Activated B cell treated with CpG ODN at 0.5 μM for 24 hours (primary cell): ENCODE results near the gene GHR. TPM values are rescaled to one million over a fixed set of nuclear protein-coding genes. Genes with fewer than 3 reads are reported as not detected.
"Not testable (repeated sequence)": the region's sequence is repeated elsewhere in the genome, so short reads cannot be mapped to it uniquely, and the experiment has no call there.

ENCODE experiments used
- ATAC-seq: fragments of 200-7000 bp; cut with Tn5 transposase; one replicate; pipeline ENCODE4 v1.10.0; 2021; ENCODE audit warnings: low read depth, mild to moderate bottlenecking, moderate library complexity
- CTCF ChIA-PET: fragments of 350-600 bp; sonication (Branson Sonifier 250); formaldehyde crosslinking; loops from one replicate; lab custom pipeline; 2021; ENCODE audit warnings: antibody characterized with exemption; lab: Charles Lee
- POLR2A ChIA-PET: fragments of 350-600 bp; sonication (Branson Sonifier 250); formaldehyde crosslinking; loops from one replicate; lab custom pipeline; 2021; ENCODE audit warnings: antibody characterized with exemption; lab: Charles Lee
- DNase-seq: peaks from one replicate; pipeline ENCODE4 v3.0.0; 2022
- H3K27ac Mint-ChIP-seq: one replicate; pipeline ENCODE4 v1.8.0; 2020; ENCODE audit warnings: mixed read lengths
- H3K27me3 Mint-ChIP-seq: one replicate; pipeline ENCODE4 v1.8.0; 2021; ENCODE audit warnings: mixed read lengths
- H3K36me3 Mint-ChIP-seq: one replicate; pipeline ENCODE4 v1.8.0; 2021; ENCODE audit warnings: low read depth, mixed read lengths
- H3K4me1 Mint-ChIP-seq: one replicate; pipeline ENCODE4 v1.8.0; 2021; ENCODE audit warnings: mixed read lengths
- H3K4me3 Mint-ChIP-seq: one replicate; pipeline ENCODE4 v1.8.0; 2020; ENCODE audit warnings: mild to moderate bottlenecking, mixed read lengths
- H3K9me3 Mint-ChIP-seq: one replicate; pipeline ENCODE4 v1.8.0; 2020; ENCODE audit warnings: mixed read lengths
- CTCF ChIP-seq: fragments of 200-600 bp; IDR thresholded peaks from one replicate; pipeline ENCODE4 v1.8.0; 2022; ENCODE audit warnings: antibody characterized with exemption, mild to moderate bottlenecking
- intact Hi-C: fragments of 100-400 bp; cut with micrococcal nuclease; formaldehyde crosslinking; loops from one replicate; pipeline ENCODE4 v1.15.1; 2024
- total RNA-seq: library from RNA; stranded (reverse); gene quantifications from 2 replicates; pipeline ENCODE4 v1.2.3, GENCODE V29; 2022

Gene GHR
- total RNA-seq, 1 donor from 2014 or later: not detected

GRCh38 chr5:42569325-42569724, 146.1 kb downstream of the GHR start:
- intact Hi-C loops: no loop called here
- no peak overlapping the region for H3K4me3 Mint-ChIP-seq
- no peak for TF ChIP-seq CTCF
- H3K27me3 Mint-ChIP-seq: peaks cover 8% of the 10 kb centered on the region
- ATAC-seq: no peak
- no peaks in the 10 kb centered on the region for H3K36me3 Mint-ChIP-seq
- no peaks in the 10 kb centered on the region for H3K4me1 Mint-ChIP-seq
- ChIA-PET CTCF (no interaction called here), POLR2A (no interaction called here)
- no peaks in the 10 kb centered on the region for H3K9me3 Mint-ChIP-seq
- no peak for DNase-seq
- H3K27ac Mint-ChIP-seq: no peak overlapping the region

DNA sequence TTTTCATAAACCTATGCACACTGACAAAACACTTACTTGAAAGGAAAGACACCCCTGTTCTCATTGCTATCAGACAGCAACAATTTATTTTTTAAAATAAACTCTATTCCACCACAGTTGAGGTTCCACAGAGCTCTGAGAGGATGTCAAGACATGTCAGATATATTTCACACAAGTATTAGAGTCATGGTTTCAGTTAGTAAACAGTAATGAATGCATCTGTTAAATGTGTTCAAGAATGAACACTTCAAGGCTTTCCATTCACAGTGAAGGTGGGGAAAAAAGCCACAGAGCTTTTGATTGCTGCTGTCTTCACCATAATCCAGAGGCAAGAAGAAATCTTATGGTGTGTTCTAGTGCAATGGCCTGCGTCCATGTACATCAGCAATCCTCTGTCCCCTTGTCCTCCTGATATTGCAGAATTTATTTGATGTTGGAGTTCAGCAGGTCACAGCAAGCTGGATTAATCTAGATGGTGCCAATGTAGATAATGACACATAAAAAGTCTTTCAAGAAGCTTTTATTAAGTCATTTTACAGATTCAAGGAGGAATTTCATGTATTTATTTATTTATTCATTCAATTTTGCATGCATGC, 146.8 kb downstream of the GHR start:
- intact Hi-C loops: no loop called here
- Mint-ChIP-seq H3K27ac (no peak overlapping the region), H3K4me1 (no peaks in the 10 kb centered on the region), H3K27me3 (peaks cover 8% of the 10 kb centered on the region), H3K36me3 (no peaks in the 10 kb centered on the region), H3K4me3 (no peak overlapping the region), H3K9me3 (no peaks in the 10 kb centered on the region)
- ChIA-PET CTCF (no interaction called here), POLR2A (no interaction called here)
- no peak for TF ChIP-seq CTCF
- DNase-seq: no peak
- ATAC-seq: no peak

DNA sequence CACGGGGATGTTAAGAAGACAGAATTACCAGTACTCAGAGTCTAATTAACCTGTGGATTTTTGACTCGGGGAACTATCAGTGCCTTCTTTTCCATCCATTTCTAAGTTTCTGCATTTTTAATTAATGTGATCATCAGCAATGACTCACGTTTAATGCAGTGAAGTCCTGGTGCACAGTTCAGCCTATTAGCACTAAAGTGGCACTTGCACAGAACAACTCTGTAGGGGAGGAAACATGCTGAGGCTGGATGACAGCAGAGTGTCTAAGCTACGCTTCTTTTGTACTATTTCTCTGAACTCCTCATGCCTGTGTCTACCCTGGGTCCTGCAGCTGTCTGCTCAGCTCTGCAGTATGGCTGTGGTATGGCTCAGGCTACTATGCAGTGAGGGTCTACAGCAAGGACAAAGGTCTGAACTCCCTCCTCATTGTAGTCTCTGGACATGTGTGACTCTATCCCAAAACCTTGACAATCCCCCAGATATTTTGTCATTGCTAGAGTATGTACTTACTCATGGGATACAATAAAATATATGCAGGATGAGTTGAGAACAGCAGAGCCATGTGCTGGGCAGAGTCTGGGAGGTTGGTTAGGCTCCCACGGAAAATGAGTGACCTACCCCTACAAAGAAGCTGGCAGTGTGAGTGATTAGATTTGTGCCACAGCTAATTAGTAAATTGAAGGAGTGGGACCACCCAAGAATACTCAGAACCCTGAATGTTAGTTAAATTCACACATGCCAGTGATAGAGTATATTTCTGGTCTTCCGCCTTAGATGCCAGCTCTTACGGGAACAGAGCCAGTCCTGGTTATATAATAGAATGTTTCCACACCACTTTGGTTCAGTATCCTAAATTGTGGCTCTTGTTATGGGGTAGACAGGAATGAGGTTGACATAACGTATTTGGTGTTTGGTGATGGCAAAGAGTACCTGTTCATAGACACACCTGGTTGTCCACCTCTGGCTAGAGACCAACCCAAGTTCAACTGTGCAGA, 148.0 kb downstream of the GHR start:
- no peaks in the 10 kb centered on the region for H3K36me3 Mint-ChIP-seq
- H3K4me1 Mint-ChIP-seq: no peaks in the 10 kb centered on the region
- no peak overlapping the region for H3K27ac Mint-ChIP-seq
- ChIA-PET POLR2A (no interaction called here), CTCF (no interaction called here)
- DNase-seq: no peak
- intact Hi-C loops: no loop called here
- no peak for TF ChIP-seq CTCF
- no peaks in the 10 kb centered on the region for H3K9me3 Mint-ChIP-seq
- peaks cover 10% of the 10 kb centered on the region for H3K27me3 Mint-ChIP-seq
- no peak overlapping the region for H3K4me3 Mint-ChIP-seq
- no peak for ATAC-seq

DNA sequence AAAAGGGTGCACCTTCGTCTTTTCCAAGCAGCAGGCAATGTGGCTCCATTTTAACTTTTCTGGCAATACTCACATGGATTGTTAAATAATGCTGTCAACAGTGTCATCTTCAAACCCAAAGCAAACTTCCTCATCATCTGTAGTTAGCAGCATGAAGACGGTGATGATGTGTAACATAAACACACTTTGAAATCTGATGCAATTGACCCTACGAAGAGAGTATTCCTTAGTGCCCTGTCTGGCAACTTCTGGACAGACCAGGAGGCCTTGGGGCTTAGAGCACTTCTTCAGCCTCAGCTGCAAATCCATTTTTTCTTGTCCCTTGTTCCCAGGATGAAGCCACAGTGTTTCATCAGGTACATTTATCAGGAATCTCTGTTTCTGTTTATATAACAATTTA, 149.1 kb downstream of the GHR start:
- Mint-ChIP-seq H3K9me3 (no peaks in the 10 kb centered on the region), H3K4me3 (no peak overlapping the region), H3K4me1 (no peaks in the 10 kb centered on the region), H3K36me3 (no peaks in the 10 kb centered on the region), H3K27ac (no peak overlapping the region), H3K27me3 (peaks cover 10% of the 10 kb centered on the region)
- DNase-seq (no peak), ATAC-seq (no peak)
- no peak for TF ChIP-seq CTCF
- ChIA-PET POLR2A (no interaction called here), CTCF (no interaction called here)
- intact Hi-C loops: no loop called here

DNA sequence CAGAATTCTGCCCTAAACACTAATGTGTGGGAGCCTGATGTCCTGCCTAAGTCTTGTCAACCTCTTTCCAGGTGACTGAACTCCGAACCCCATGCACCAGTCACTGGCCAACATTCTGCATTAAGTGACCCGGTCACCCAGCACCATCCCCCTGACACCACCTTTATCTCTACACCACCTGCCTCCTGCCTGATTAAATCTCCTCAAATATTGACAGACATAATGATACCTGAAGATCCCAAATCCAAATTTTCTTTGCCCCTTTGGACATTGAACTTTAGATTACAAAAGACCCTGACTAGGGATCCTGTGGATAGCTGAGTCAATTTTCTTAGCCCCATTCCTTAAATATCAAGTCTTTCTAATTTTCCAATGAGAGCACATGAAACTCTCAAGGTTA, 150.1 kb downstream of the GHR start:
- ATAC-seq (no peak), DNase-seq (no peak)
- intact Hi-C loops: no loop called here
- Mint-ChIP-seq H3K36me3 (no peaks in the 10 kb centered on the region), H3K27ac (no peak overlapping the region), H3K4me1 (no peaks in the 10 kb centered on the region), H3K4me3 (no peak overlapping the region), H3K27me3 (peaks cover 8% of the 10 kb centered on the region), H3K9me3 (no peaks in the 10 kb centered on the region)
- no peak for TF ChIP-seq CTCF
- ChIA-PET CTCF (interaction anchor here (1.3 kb wide), 1 partner anchor 10 kb away, joined by 6 read pairs; no protein-coding TSS in a partner anchor), POLR2A (no interaction called here)

DNA sequence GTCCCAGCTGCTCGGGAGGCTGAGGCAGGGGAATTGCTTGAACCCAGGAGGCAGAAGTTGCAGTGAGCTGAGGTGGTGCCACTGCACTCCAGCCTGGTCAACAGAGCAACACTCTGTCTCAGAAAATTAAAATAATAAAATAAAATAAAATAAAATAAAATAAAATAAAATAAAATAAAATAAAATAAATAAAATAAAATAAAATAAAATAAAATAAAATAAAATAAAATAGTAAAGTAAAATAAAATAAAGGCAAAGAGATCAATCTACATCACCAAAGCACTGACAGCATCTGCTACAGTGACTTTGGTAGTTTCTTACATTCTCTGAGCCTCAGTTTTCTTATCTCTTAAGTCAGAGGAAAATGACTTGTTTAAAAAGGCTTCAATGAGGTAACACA, 152.7 kb downstream of the GHR start:
- POLR2A ChIA-PET, H3K27me3 Mint-ChIP-seq, H3K4me1 Mint-ChIP-seq, ATAC-seq, CTCF ChIA-PET, H3K36me3 Mint-ChIP-seq, H3K4me3 Mint-ChIP-seq, intact Hi-C loops, DNase-seq, H3K9me3 Mint-ChIP-seq, H3K27ac Mint-ChIP-seq: not testable (repeated sequence)

GRCh38 chr5:42578901-42579300, 155.7 kb downstream of the GHR start:
- CTCF ChIA-PET, H3K36me3 Mint-ChIP-seq, POLR2A ChIA-PET, DNase-seq, intact Hi-C loops, ATAC-seq, H3K9me3 Mint-ChIP-seq, H3K27ac Mint-ChIP-seq, H3K4me1 Mint-ChIP-seq, H3K4me3 Mint-ChIP-seq: not testable (repeated sequence)
- peaks cover 10% of the 10 kb centered on the region for H3K27me3 Mint-ChIP-seq
